Measurements from ENCODE around the gene PLPPR2.

DNA sequence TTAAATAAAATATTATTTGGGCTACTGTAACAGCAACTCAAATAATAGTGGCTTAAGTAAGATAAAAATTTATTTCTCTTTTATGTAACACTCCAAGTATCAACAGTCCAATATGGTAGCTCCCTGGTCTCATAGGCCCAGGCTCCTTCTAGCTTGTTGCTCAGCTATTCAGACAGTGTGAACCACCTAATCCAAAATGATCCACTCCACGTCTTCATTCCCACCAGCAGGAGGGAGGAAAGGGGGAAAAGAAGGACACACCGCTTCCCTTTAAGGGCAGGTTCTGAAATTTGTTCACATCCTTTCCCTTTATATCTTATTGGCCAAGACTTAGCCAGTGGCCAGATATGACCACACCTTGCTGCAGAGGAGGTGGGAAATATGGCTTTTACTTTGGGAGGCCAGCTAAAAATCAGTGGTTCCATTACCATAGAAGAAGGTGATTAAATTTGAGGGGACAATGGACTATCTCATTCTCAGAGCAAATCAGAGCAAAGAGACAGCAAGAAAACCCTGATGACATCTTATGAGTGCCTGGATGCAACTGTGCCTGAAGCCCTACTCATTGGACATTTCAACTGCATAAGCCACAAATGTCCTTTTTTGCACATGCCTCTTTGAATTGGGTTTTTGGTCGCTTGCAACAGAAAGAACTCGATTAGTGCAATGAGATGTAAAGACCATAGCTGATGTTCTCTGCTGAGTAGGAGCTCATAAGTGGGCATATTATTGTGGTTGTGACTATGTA lies 35.9 kb downstream of the PLPPR2 start:
- TF ChIP-seq, protein P1, sequence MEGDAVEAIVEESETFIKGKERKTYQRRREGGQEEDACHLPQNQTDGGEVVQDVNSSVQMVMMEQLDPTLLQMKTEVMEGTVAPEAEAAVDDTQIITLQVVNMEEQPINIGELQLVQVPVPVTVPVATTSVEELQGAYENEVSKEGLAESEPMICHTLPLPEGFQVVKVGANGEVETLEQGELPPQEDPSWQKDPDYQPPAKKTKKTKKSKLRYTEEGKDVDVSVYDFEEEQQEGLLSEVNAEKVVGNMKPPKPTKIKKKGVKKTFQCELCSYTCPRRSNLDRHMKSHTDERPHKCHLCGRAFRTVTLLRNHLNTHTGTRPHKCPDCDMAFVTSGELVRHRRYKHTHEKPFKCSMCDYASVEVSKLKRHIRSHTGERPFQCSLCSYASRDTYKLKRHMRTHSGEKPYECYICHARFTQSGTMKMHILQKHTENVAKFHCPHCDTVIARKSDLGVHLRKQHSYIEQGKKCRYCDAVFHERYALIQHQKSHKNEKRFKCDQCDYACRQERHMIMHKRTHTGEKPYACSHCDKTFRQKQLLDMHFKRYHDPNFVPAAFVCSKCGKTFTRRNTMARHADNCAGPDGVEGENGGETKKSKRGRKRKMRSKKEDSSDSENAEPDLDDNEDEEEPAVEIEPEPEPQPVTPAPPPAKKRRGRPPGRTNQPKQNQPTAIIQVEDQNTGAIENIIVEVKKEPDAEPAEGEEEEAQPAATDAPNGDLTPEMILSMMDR (IDR thresholded peaks at IDR 0.05): no peak
- no peak for TF ChIP-seq POLR2A (IDR thresholded peaks at IDR 0.05)

Measured in suprapubic skin (tissue), 3 donors.